ENCODE measurements around the gene CDH4. TPM values are rescaled to one million over a fixed set of nuclear protein-coding genes. Genes with fewer than 3 reads are reported as not detected.

Gene CDH4
- total and polyA plus RNA-seq, 2 donors (not counting 1 experiment from before 2014, with no cell fraction given) = not detected

DNA sequence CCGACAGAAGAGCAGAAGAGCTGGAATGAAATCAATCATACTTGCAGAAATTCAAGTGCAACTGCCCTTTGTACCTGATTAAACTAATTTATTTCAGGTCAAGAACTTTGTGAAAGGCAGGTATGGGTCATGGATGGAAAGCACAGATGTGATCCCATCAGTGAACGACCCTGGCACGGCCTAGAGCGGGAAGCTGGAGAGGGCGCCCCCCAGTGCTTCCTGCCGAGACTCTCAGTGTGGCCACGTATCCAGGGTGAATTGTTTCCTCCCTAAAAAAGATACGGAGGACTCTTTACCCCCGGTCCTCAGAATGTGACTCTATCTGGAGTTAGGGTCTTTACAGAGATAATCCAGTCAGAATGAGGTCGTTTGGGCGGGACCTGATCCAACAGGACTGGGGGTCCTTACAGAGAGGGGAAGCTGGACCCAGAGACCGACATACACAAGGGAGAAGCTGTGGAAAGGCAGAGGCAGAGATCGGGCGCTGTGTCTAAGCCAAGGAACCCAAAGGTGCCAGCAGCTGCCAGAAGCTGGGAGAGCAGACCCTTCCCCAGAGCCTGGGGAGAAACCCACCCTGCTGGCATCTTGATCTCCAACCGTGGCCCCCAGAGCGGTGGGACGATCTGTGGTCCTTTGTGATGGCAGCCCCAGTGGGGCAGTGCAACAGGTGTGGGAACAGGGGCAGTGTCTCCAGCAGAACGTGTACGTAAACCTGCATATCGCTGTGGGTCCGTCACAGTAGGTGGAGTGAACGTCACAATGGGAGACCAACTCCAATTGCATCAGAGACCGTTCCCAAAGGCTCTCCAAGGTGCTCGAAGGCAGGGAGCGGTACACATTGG lies 721.7 kb downstream of the CDH4 start:
- H3K36me3 ChIP-seq (replicated peaks in 1 of 2; ENCODE audit: control extremely low read depth in 1 of 2, control insufficient read depth in 1 of 2, extremely low read depth in 1 of 2, insufficient read depth in 2 of 2, low read length in 1 of 2) = peaks cover 3 to 35% of the 10 kb centered on the region in 2 experiments
- H3K27me3 ChIP-seq (replicated peaks in 1 of 4; ENCODE audit: control extremely low read depth in 1 of 4, control insufficient read depth in 3 of 4, insufficient read depth in 4 of 4, low read length in 3 of 4) = no peaks in the 10 kb centered on the region
- no peak overlapping the region for H3K4me2 ChIP-seq (replicated peaks; ENCODE audit: low read depth, low read length, poor library complexity, severe bottlenecking)
- TF ChIP-seq EZH2 (IDR thresholded peaks at IDR 0.05; ENCODE audit: borderline replicate concordance, insufficient read depth, low read depth, low read length, poor library complexity, severe bottlenecking) = no peak
- TF ChIP-seq, protein P1, sequence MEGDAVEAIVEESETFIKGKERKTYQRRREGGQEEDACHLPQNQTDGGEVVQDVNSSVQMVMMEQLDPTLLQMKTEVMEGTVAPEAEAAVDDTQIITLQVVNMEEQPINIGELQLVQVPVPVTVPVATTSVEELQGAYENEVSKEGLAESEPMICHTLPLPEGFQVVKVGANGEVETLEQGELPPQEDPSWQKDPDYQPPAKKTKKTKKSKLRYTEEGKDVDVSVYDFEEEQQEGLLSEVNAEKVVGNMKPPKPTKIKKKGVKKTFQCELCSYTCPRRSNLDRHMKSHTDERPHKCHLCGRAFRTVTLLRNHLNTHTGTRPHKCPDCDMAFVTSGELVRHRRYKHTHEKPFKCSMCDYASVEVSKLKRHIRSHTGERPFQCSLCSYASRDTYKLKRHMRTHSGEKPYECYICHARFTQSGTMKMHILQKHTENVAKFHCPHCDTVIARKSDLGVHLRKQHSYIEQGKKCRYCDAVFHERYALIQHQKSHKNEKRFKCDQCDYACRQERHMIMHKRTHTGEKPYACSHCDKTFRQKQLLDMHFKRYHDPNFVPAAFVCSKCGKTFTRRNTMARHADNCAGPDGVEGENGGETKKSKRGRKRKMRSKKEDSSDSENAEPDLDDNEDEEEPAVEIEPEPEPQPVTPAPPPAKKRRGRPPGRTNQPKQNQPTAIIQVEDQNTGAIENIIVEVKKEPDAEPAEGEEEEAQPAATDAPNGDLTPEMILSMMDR (IDR thresholded peaks at IDR 0.05) = no peak
- H3K4me3 Mint-ChIP-seq = no peak overlapping the region
- ATAC-seq (ENCODE audit: low read depth) (no peak), DNase-seq (no peak)
- H4K20me1 ChIP-seq (ENCODE audit: control insufficient read depth, insufficient read depth, low read length, poor library complexity, severe bottlenecking) = peaks cover 9% of the 10 kb centered on the region
- H3K4me3 ChIP-seq (ENCODE audit: control extremely low read depth in 1 of 5, extremely low read depth in 1 of 5, insufficient read depth in 1 of 5, low read depth in 2 of 5, low read length in 4 of 5) = no peak overlapping the region
- no peaks in the 10 kb centered on the region for H3K4me1 ChIP-seq (ENCODE audit: control insufficient read depth in 2 of 2, insufficient read depth in 2 of 2, low read length in 2 of 2)
- H3K9me3 Mint-ChIP-seq (ENCODE audit: insufficient read depth) = no peaks in the 10 kb centered on the region
- no peaks in the 10 kb centered on the region for H3K9me3 ChIP-seq (ENCODE audit: control extremely low read depth in 1 of 3, control insufficient read depth in 2 of 3, insufficient read depth in 1 of 3, low read length in 2 of 3)
- intact Hi-C loops (cut with micrococcal nuclease) = no loop called here
- 98% methylated on average over 23 of the region's 25 CpGs for WGBS (ENCODE audit: insufficient coverage)
- no peaks in the 10 kb centered on the region for H3K27me3 Mint-ChIP-seq
- no peak overlapping the region for H3K27ac Mint-ChIP-seq
- ChIA-PET CTCF (no interaction called here), POLR2A (no interaction called here)
- no peak overlapping the region for H3K9ac ChIP-seq (ENCODE audit: low read length)
- no peaks in the 10 kb centered on the region for H3K4me1 Mint-ChIP-seq
- H3K79me2 ChIP-seq (ENCODE audit: control insufficient read depth, insufficient read depth, low read length) = peaks cover 14% of the 10 kb centered on the region
- H3K27ac ChIP-seq (ENCODE audit: low read length in 2 of 2) = no peak overlapping the region
- no peak overlapping the region for H2AFZ ChIP-seq (ENCODE audit: insufficient read depth, low read depth, low read length, poor library complexity, severe bottlenecking)

DNA sequence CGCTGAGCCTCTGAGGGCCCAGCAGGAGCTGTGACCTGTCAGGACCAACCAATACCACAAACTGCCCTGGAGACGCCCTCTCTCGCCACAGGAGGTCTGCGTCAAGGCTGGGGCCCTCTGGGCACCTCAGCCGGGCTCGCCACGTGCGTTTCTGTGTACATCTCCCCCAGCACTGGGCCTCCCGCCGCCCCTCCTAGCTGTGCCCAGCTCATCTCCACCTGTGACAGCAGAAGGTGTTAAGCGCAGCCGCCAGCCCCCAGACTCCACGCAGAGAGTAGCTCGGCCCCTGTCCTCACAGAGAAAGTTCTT lies 722.2 kb downstream of the CDH4 start:
- WGBS (ENCODE audit: insufficient coverage) = 97% methylated on average over 14 of the region's 14 CpGs
- ATAC-seq (ENCODE audit: low read depth) (no peak), DNase-seq (no peak)
- ChIA-PET POLR2A (no interaction called here), CTCF (no interaction called here)
- no peak overlapping the region for H3K27ac Mint-ChIP-seq
- no peak overlapping the region for H3K4me2 ChIP-seq (replicated peaks; ENCODE audit: low read depth, low read length, poor library complexity, severe bottlenecking)
- H3K36me3 ChIP-seq (replicated peaks in 1 of 2; ENCODE audit: control extremely low read depth in 1 of 2, control insufficient read depth in 1 of 2, extremely low read depth in 1 of 2, insufficient read depth in 2 of 2, low read length in 1 of 2) = peaks cover 3 to 35% of the 10 kb centered on the region in 2 experiments
- H3K9ac ChIP-seq (ENCODE audit: low read length) = no peak overlapping the region
- H3K4me1 ChIP-seq (ENCODE audit: control insufficient read depth in 2 of 2, insufficient read depth in 2 of 2, low read length in 2 of 2) = no peaks in the 10 kb centered on the region
- peaks cover 14% of the 10 kb centered on the region for H3K79me2 ChIP-seq (ENCODE audit: control insufficient read depth, insufficient read depth, low read length)
- H3K27me3 Mint-ChIP-seq = no peaks in the 10 kb centered on the region
- H3K9me3 ChIP-seq (ENCODE audit: control extremely low read depth in 1 of 3, control insufficient read depth in 2 of 3, insufficient read depth in 1 of 3, low read length in 2 of 3) = no peaks in the 10 kb centered on the region
- H3K27ac ChIP-seq (ENCODE audit: low read length in 2 of 2) = no peak overlapping the region
- no peak overlapping the region for H2AFZ ChIP-seq (ENCODE audit: insufficient read depth, low read depth, low read length, poor library complexity, severe bottlenecking)
- no peak for TF ChIP-seq EZH2 (IDR thresholded peaks at IDR 0.05; ENCODE audit: borderline replicate concordance, insufficient read depth, low read depth, low read length, poor library complexity, severe bottlenecking)
- TF ChIP-seq, protein P1 (IDR thresholded peaks at IDR 0.05) = no peak
- no peaks in the 10 kb centered on the region for H3K27me3 ChIP-seq (replicated peaks in 1 of 4; ENCODE audit: control extremely low read depth in 1 of 4, control insufficient read depth in 3 of 4, insufficient read depth in 4 of 4, low read length in 3 of 4)
- H3K4me3 Mint-ChIP-seq = no peak overlapping the region
- H3K9me3 Mint-ChIP-seq (ENCODE audit: insufficient read depth) = no peaks in the 10 kb centered on the region
- H3K4me1 Mint-ChIP-seq = no peaks in the 10 kb centered on the region
- no peak overlapping the region for H3K4me3 ChIP-seq (ENCODE audit: control extremely low read depth in 1 of 5, extremely low read depth in 1 of 5, insufficient read depth in 1 of 5, low read depth in 2 of 5, low read length in 4 of 5)
- intact Hi-C loops (cut with micrococcal nuclease) = no loop called here
- peaks cover 9% of the 10 kb centered on the region for H4K20me1 ChIP-seq (ENCODE audit: control insufficient read depth, insufficient read depth, low read length, poor library complexity, severe bottlenecking)

Measured in B cell (primary cell).